HG02938 (cell line): Measurements from ENCODE around the gene LARP4B.
A peak's percentile ranks its signal among the peaks of the same experiment; 100 is the strongest.
"Not testable (repeated sequence)": the region's sequence is repeated elsewhere in the genome, so short reads cannot be mapped to it uniquely, and the experiment has no call there.

Experiments
- ATAC-seq: cut with Tn5 transposase; IDR thresholded peaks from one replicate; pipeline ENCODE4 v1.9.1; 2021; ENCODE audit warnings: mild to moderate bottlenecking, moderate library complexity; ENCODE audit not compliant: unreplicated experiment

The LARP4B gene

GRCh38 chr10:958856-959255 lies 27.4 kb upstream of the LARP4B start:
- ATAC-seq = no peak

- ATAC-seq = no peak
Observed at GRCh38 chr10:958106-958505, 26.6 kb upstream of the LARP4B start.

DNA sequence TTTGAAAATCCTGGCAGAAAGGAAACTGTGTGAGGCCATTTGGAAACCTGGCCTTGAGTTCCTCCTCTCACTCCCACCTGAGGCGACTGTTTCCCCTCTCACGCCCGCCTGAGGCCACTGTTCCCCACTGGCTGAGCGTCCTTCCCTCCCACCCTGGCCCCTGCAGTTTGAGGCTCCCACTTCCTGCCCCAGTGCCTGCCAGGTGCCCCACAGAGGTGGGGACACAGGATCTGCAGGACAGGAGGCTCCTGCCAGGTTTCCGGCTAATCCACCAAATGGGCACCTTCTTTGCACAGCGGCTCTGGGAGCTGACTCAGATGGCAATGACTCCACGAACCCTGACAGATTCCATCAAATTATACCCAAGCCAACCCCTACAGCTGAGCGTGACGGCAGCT lies 24.3 kb upstream of the LARP4B start:
- no peak for ATAC-seq

DNA sequence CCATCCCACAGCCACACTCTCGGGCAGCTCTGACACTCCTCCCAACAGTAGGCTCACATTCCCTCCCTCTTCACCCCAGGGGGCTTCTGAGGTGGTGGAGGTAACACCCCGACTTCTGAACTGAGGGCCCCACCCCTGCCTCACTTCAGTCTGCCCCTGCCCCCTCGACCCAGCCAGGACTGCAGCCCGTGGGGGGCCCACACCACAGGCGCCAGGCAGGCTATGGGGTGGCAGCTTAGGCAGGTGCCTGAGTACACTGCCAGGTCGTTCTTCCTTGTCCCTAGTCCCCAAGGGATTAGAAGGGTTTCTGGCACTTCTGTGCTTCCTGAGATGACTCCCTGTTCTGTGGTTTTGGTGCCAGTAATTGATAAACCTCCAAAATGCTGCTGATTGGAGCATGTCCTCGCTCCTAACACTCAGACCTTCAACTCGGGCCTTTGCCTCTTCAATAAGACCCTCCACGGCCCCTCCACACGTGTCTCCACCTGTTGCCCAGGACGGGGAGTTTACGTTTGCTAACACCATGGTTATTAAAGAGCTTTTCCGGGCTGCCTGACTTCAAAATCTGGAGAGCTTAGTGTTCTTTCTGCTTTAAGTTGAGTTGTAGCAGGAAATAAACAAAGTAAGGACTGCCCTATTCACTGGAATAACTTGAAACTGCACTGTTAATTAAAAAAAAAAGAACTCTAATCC lies 23.8 kb upstream of the LARP4B start:
- ATAC-seq = no peak

DNA sequence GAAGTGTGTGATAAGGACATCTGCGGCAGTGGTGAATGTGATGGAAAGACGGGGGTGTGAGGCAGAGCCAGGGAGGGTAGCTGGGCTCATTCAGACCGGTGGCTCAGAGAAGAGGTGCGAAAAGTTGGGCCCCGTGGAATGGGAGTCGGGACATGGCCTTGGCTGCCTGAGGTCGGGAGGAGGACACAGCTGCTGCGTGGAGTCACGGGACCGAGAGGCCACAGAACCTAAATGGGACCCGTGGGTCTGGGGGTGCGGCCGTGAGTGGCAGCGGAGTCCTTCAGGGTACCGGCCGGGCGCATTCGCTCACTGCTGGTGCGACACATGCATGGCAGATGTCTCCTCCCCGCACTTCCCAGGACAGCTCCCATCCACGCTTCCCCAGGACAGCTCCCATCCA lies 22.9 kb upstream of the LARP4B start:
- no peak for ATAC-seq

DNA sequence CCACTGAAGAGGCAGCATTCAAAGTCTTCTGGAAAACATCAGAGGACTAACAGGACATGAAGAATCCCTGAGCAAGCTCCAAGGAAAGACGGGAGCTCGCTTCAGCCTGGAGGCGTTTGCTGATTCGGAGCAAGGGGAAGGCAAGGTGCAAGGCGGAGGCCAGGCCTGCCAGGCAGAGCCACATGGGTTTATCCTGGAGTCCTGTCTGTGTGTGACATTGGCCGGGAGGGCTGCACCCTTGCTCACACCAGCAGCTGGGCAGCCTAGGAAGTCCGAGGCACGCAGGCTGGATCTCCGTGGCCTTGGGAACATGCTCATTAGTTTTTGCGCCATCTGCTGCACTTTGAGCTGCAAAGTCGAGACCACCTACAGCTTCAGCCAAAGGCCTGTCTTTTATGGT lies 22.3 kb upstream of the LARP4B start:
- ATAC-seq = no peak

DNA sequence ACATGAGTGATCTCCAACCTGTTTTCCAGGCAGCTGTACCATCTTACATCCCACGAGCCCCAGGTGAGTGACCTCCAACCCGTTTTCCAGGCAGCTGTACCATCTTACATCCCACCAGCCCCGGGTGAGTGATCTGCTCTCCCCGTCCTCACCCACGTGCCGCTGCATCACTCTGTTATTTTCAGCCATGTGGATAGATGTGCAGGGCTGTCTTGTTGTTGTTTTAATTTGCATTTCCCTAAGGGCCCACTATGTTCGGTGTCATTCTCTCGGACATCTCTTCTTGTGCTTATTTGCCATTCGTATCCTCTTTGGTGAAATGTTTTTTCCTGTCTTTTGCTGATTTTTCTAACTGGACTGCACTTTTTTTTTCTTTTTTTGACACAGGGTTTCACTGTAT lies 17.9 kb upstream of the LARP4B start:
- ATAC-seq = no peak

- no peak for ATAC-seq
Observed at GRCh38 chr10:948347-948746, 16.8 kb upstream of the LARP4B start.

DNA sequence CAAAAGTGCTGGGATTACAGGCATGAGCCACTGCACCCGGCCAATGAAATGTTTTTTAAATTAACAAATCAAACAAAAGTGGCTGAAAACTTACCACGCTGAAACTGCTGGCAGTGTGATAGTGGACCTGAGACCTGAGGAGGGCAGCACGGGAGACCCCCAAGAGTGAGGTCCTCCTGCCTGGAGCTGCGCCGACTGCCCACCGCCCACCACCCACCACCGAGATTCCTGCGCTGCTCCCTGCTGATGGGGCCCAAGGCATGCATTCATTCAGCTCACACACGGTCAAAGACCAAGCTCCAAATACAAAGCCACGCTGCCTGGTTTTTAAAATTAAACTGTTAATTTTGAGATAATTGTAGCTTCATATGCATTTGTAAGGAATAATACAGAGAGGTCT lies 16.4 kb upstream of the LARP4B start:
- ATAC-seq = no peak

GRCh38 chr10:947051-947450 lies 15.5 kb upstream of the LARP4B start:
- no peak for ATAC-seq

- ATAC-seq = no peak
Observed at GRCh38 chr10:945778-946177, 14.3 kb upstream of the LARP4B start.

GRCh38 chr10:944034-944831 lies 12.7 kb upstream of the LARP4B start:
- ATAC-seq = no peak

DNA sequence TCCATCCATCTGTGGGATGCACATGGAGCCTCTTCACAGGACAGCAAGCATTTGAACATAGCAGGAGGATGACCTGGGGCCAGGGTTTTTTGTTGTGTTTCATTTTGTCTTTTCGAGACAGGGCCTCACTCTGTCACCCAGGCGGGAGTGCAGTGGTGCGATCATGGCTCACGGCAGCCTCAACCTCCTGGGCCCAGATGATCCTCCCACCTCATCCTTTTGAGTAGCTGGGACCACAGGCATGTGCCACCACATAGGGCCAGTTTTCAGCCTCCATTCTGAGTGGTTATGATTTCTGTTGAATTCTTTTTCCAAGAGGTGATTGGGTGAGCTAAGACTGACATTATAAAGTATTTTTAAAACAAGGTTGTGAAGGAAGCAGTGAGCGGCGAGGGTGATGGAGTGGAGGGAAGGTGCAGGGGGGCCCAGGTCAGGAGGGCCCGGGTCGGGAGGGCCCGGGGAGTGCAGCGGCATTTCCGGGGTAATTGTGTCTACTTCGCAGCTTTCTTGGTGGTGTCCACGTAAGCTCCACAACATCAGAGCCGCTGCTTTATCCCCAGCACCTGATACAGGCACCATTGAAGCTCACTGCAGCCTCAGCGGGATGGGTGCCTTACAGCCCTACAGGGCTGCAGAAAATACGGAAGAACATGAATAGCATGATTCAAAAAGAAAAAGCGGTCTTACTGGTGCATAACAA lies 12.0 kb upstream of the LARP4B start:
- no peak for ATAC-seq

- no peak for ATAC-seq
Observed at GRCh38 chr10:938941-939678, 7.6 kb upstream of the LARP4B start.

DNA sequence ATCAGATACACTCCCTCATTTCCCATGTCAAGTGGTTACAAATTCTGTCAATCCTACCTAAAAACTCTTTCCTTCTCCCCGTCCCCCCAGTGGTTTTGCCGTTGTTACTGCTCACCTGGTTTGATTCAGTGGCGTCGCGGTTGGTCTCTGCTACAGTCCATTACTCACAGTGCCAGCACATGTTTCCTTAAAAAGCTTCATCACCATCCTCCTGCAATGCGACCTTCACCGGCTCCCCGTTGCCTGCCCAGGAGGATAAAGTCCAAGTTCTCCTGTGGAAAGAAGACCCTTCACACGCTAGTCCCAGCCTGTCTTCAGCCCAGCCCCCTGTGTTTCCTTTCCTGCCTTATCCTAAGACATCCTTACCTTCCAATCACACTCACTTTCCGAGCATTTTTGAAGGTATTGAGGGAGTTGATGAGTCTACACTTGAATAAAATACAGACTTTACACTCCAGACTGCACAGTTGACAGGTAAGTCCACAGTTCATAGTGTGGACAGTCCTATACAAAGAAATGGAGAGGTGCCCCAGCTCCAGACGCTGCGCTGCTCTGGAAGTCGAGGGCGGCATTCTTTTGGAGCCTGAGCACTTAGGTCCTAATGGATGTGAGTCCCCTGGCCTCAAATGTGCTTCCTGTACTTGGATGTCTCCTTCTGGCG lies 3.4 kb upstream of the LARP4B start:
- ATAC-seq = no peak

DNA sequence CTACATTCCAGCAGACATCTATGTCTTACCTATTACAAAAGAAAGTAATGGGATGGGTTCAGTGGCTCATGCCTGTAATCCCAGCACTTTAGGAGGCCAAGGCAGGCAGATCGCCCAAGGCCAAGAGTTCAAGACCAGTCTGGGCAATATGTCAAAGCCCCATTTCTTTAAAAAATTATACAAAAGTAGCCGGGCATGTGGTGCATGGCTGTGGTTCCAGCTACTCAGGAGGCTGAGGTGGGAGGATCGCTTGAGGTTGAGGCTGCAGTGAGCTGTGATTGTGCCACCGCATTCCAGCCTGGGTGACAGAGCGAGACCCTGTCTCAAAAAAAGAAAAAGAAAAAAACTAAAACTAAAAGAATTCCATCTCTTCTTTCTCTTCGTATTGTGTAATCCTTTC lies 2.7 kb upstream of the LARP4B start:
- ATAC-seq = not testable (repeated sequence)

DNA sequence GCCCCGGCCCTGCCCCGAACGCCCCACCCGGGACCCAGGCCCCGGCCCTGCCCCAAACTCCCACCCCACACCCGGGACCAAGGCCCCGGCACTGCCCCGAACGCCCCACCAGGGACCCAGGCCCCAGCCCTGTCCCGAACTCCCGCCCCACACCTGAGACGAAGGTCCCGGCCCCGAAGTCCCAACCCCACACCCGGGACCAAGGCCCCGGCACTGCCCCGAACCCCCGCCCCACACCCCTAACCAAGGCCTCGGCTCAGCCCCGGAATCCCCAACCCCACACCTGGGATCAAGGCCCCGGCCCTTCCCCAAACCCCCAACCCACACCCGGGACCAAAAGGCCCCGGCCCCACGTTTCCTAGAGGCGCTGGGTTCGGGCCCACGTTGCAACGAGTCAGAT lies 1.1 kb upstream of the LARP4B start:
- ATAC-seq = no peak

- ATAC-seq = peak; percentile 2
Observed at GRCh38 chr10:930625-931325, 730 bp downstream of the LARP4B start.

GRCh38 chr10:929960-930624 lies 1.4 kb downstream of the LARP4B start:
- ATAC-seq = peak; percentile 27

DNA sequence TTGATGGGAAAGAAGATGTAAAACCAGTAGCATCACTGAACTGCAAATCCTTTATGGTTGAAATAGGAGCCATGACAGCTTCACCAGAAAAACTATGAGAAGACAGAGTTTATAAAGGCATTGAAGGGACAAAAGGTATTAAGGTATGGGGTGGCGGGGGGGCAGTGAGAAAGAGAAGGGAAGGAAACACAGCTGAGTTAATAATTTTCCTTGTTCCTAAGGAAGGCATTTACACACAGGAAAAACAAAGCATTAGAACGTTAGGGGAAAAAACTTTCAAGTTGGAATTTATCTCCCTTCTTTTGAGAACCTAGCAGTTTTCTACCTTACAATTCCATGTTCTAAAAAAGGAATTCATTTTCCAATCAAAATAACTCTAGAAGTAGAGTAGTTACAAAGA lies 4.4 kb downstream of the LARP4B start:
- no peak for ATAC-seq
